ENCODE results near the gene ASS1. TPM values are rescaled to one million over a fixed set of nuclear protein-coding genes. Genes with fewer than 3 reads are reported as not detected.

The ASS1 gene
- total RNA-seq, 1 experiment from 2014 or later = 26.2 TPM

DNA sequence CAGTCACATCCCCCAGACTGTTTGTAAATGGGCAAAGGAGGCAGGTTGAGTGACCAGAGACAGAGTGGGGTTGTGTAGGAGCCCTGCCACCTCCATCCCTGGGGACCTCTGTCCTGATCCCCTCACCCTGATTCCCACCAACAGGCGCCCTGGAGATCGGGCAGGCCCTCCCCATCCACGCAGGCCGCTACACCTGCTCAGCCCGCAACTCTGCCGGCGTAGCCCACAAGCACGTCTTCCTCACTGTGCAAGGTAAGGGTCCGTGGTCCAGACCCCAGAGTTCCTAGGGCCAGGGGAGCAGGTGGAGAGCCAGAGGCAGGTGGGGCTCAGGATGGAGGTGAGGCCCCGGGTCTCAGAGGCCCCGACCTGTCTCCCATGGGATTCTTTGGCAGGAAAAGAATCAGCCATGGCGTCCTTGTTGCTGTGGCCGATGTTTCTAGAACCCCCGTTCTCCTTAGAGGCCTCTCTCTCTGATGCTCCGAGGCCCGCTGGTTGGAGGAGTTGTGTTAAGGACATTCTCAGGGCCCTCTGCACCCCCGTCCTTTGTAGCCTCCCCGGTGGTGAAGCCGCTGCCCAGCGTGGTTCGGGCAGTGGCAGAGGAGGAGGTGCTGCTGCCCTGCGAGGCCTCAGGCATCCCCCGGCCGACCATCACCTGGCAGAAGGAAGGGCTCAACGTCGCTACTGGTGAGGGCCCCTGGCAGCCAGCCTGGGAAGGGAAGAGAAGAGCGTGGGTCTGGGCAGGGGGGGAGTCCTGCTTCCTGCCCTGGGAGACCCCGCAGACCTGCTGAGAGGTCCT, 41.9 kb upstream of the ASS1 start:
- no peaks in the 10 kb centered on the region for H3K9me3 ChIP-seq (ENCODE audit: control insufficient read depth, insufficient read depth, low read depth, low read length)
- no peaks in the 10 kb centered on the region for H3K36me3 ChIP-seq (ENCODE audit: control insufficient read depth, insufficient read depth, low read length)
- no peak overlapping the region for H3K27ac ChIP-seq (ENCODE audit: low read length)
- no peak for TF ChIP-seq SIN3A (IDR thresholded peaks at IDR 0.05; ENCODE audit: borderline replicate concordance, insufficient read depth, low read depth, low read length)
- TF ChIP-seq REST (IDR thresholded peaks at IDR 0.05; ENCODE audit: insufficient read depth in 1 of 2, low read depth in 2 of 2, low read length in 1 of 2) = no peak
- no peak for TF ChIP-seq TCF7L2 (IDR thresholded peaks at IDR 0.05; ENCODE audit: low read depth, low read length)
- no peak for TF ChIP-seq POLR2AphosphoS5 (IDR thresholded peaks at IDR 0.05; ENCODE audit: low read depth, low read length)
- TF ChIP-seq CTCF (IDR thresholded peaks at IDR 0.05) = no peak
- ChIA-PET POLR2A (no interaction called here), CTCF (no interaction called here)
- H3K27me3 ChIP-seq (ENCODE audit: control insufficient read depth, insufficient read depth, low read length) = no peaks in the 10 kb centered on the region
- intact Hi-C loops (cut with micrococcal nuclease; ENCODE audit: unreplicated experiment) (no loop called here), in situ Hi-C loops (cut with HindIII; ENCODE audit: low pct_unique_long_range_greater_than_20kb, low sequenced_read_pairs) (no loop called here)
- DNase-seq (ENCODE audit: low read depth, low spot score) = no peak
- ATAC-seq = no peak
- no TSS peak for BruUV-seq (replicated peaks)
- no peak overlapping the region for H3K4me3 ChIP-seq (ENCODE audit: low read depth in 2 of 2, low read length in 2 of 2)
- H3K4me1 ChIP-seq (ENCODE audit: control insufficient read depth, insufficient read depth, low read length) = no peaks in the 10 kb centered on the region

- BruUV-seq (replicated peaks) = no TSS peak
- H3K36me3 ChIP-seq (ENCODE audit: control insufficient read depth, insufficient read depth, low read length) = no peaks in the 10 kb centered on the region
- ATAC-seq (no peak), DNase-seq (ENCODE audit: low read depth, low spot score) (no peak)
- H3K27ac ChIP-seq (ENCODE audit: low read length) = no peak overlapping the region
- CTCF ChIA-PET = no interaction called here
- intact Hi-C loops (cut with micrococcal nuclease; ENCODE audit: unreplicated experiment) (no loop called here), in situ Hi-C loops (cut with HindIII; ENCODE audit: low pct_unique_long_range_greater_than_20kb, low sequenced_read_pairs) (no loop called here)
- POLR2A ChIA-PET = no interaction called here
- H3K4me1 ChIP-seq (ENCODE audit: control insufficient read depth, insufficient read depth, low read length) = no peaks in the 10 kb centered on the region
- H3K9me3 ChIP-seq (ENCODE audit: control insufficient read depth, insufficient read depth, low read depth, low read length) = no peaks in the 10 kb centered on the region
- no peak overlapping the region for H3K4me3 ChIP-seq (ENCODE audit: low read depth in 2 of 2, low read length in 2 of 2)
- TF ChIP-seq POLR2AphosphoS5 (IDR thresholded peaks at IDR 0.05; ENCODE audit: low read depth, low read length) (no peak), CTCF (IDR thresholded peaks at IDR 0.05) (no peak), SIN3A (IDR thresholded peaks at IDR 0.05; ENCODE audit: borderline replicate concordance, insufficient read depth, low read depth, low read length) (no peak), TCF7L2 (IDR thresholded peaks at IDR 0.05; ENCODE audit: low read depth, low read length) (no peak), REST (IDR thresholded peaks at IDR 0.05; ENCODE audit: insufficient read depth in 1 of 2, low read depth in 2 of 2, low read length in 1 of 2) (no peak)
- H3K27me3 ChIP-seq (ENCODE audit: control insufficient read depth, insufficient read depth, low read length) = no peaks in the 10 kb centered on the region
Observed at GRCh38 chr9:130405657-130406257, 39.0 kb upstream of the ASS1 start.
